Uterus (tissue), 4 donors: ENCODE data around the gene STC2. TPM values are rescaled to one million over a fixed set of nuclear protein-coding genes. Genes with fewer than 3 reads are reported as not detected.

Experiments
- DNase-seq, 2 donors: peaks; one replicate each; pipeline ENCODE4 v3.0.0-alpha.2; 2019 to 2020
- H3K27ac ChIP-seq, 2 donors: fragments of 200-600 bp; sonication (generic); 1 replicate in 1 of 2; 2 replicates in 1 of 2; pipeline ENCODE4 v1.5.1; 2016 to 2018
- H3K27me3 ChIP-seq, 2 donors: fragments of 200-600 bp; sonication (generic); one replicate each; pipeline ENCODE4 v1.5.1; 2018 to 2019; ENCODE audit warnings: control low read depth in 1 of 2
- H3K36me3 ChIP-seq, 2 donors: fragments of 200-600 bp; sonication (generic); one replicate each; pipeline ENCODE4 v1.5.1; 2019; ENCODE audit warnings: control low read depth in 1 of 2
- H3K4me1 ChIP-seq, 2 donors: fragments of 200-600 bp; sonication (generic); one replicate each; pipeline ENCODE4 v1.5.1; 2018 to 2019; ENCODE audit warnings: control low read depth in 1 of 2
- H3K4me3 ChIP-seq, 2 donors: fragments of 200-600 bp; sonication (generic); 1 replicate in 1 of 2; 2 replicates in 1 of 2; pipeline ENCODE4 v1.5.1; 2018 to 2019; ENCODE audit warnings: mild to moderate bottlenecking in 1 of 2
- H3K9me3 ChIP-seq, 2 donors: fragments of 200-600 bp; sonication (generic); one replicate each; pipeline ENCODE4 v1.5.1; 2019; ENCODE audit warnings: control low read depth in 1 of 2
- CTCF ChIP-seq, 4 experiments: fragments of 200-600 bp in 2 of 4; fragments of 450-650 bp in 2 of 4; sonication (generic) in 2 of 4; IDR thresholded peaks; one replicate each; pipeline ENCODE4 v1.5.1; 2016 to 2019; ENCODE audit warnings: antibody characterized with exemption in 4 of 4, mild to moderate bottlenecking in 2 of 4, moderate library complexity in 1 of 4
- POLR2A ChIP-seq, 2 donors: fragments of 450-650 bp; IDR thresholded peaks; one replicate each; pipeline ENCODE4 v1.6.1; 2016; ENCODE audit warnings: antibody characterized with exemption in 2 of 2, mild to moderate bottlenecking in 1 of 2, moderate library complexity in 1 of 2
- intact Hi-C: fragments of 100-400 bp; cut with DNase I; formaldehyde crosslinking; loops from one replicate; pipeline ENCODE4 v1.15.1; 2023; ENCODE audit warnings: low total_unique reads
- total RNA-seq, 4 donors: library from RNA; depleted of rRNA in 3 of 4; stranded (reverse); fragments of >200 nt in 3 of 4; gene quantifications; one replicate each; pipeline versions ENCODE4 v1.1.0 to v1.2.4, GENCODE V29; 2014 to 2023
- donor health status: DM: yes; HTN: yes; CAD: no.

STC2 gene
- total RNA-seq, 4 donors from 2014 or later = 0.26 to 3.4 (median 1.5) TPM; not detected in 1

DNA sequence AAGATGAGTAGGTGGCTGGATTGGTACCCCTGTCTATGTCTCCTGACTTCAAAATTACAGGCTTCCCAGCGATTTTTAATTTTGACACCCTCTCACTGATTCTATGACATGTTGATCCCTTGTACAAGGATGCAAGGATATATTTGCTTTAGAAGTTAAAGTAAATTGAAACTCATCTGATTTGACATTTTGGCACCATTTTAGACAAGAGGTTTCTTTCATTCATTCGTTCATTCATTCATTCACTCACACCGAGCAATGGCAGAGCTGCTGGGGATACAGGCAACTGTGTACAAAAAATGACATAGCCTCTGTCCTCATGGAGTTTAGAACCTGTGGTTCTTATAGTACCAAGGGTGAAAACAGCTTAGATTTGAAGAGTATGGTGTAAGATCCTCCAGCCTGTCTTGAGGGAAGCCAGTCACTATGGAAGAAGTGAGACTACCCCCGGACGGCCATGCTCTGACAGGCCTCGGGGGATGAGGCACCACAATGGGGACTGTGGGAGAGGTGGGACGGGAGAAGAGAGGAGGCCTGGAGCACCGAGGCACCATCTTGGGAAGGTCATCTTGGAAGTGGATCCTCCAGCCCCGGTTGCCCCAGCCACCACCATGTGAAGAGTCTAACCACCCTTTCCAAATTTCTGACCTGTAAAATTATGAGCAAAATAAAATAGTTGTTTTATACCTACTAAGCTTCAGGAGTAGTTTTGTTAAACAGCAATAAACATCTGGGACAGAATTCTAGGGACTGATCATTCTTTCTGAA is 16.2 kb downstream of the STC2 start:
- no peak overlapping the region for H3K27ac ChIP-seq

GRCh38 chr5:173310861-173311785 is 17.1 kb downstream of the STC2 start:
- DNase-seq = peak in 1 of 2 donors; percentile 79
- no peaks in the 10 kb centered on the region for H3K9me3 ChIP-seq
- intact Hi-C loops = no loop called here
- no peaks in the 10 kb centered on the region for H3K36me3 ChIP-seq
- peaks cover 0 to 13% of the 10 kb centered on the region in 2 donors for H3K4me1 ChIP-seq
- peak overlapping the region; percentile 15 to 47 for H3K27ac ChIP-seq
- H3K4me3 ChIP-seq = no peak overlapping the region
- no peak for TF ChIP-seq POLR2A (IDR thresholded peaks at IDR 0.05)
- no peak for TF ChIP-seq CTCF (IDR thresholded peaks at IDR 0.05)
- H3K27me3 ChIP-seq = no peaks in the 10 kb centered on the region

More for the DNA sequence above, 16.2 kb downstream of the STC2 start:
- H3K4me1 ChIP-seq = peaks cover 0 to 13% of the 10 kb centered on the region in 2 donors
- no peak for TF ChIP-seq POLR2A (IDR thresholded peaks at IDR 0.05)
- TF ChIP-seq CTCF (IDR thresholded peaks at IDR 0.05) = no peak
- no peak overlapping the region for H3K4me3 ChIP-seq
- intact Hi-C loops = no loop called here
- no peaks in the 10 kb centered on the region for H3K27me3 ChIP-seq
- no peaks in the 10 kb centered on the region for H3K9me3 ChIP-seq
- H3K36me3 ChIP-seq = no peaks in the 10 kb centered on the region
- no peak for DNase-seq

GRCh38 chr5:173310218-173310769 is 17.9 kb downstream of the STC2 start:
- Histone ChIP-seq H3K4me3 (no peak overlapping the region), H3K36me3 (no peaks in the 10 kb centered on the region), H3K4me1 (peaks cover 0 to 10% of the 10 kb centered on the region in 2 donors), H3K9me3 (no peaks in the 10 kb centered on the region), H3K27ac (peak overlapping the region; percentile 15 to 47), H3K27me3 (no peaks in the 10 kb centered on the region)
- TF ChIP-seq CTCF (IDR thresholded peaks at IDR 0.05) = no peak
- no peak for TF ChIP-seq POLR2A (IDR thresholded peaks at IDR 0.05)
- no peak for DNase-seq
- intact Hi-C loops = no loop called here

DNA sequence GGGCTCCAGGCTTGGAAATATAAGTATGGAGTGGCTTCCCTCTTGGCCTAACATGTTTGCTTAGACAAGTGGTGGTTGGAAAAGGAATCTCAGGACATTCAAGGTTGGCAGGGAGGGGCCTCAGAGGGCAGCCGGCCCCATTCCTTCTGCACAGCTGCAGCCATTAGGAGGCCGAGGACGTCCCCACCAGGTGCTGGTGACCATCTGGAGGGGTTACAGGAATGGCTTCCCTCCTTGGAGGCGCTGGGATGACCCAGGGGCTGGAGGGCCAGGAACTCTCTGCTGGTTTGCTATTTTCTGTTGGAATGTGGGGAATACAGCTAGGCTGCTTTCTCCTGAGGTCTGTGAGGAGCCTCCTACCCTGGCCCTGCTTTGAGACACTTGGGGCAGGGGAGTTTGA is 18.5 kb downstream of the STC2 start:
- intact Hi-C loops = no loop called here
- Histone ChIP-seq H3K9me3 (no peaks in the 10 kb centered on the region), H3K27me3 (no peaks in the 10 kb centered on the region), H3K27ac (peak overlapping the region in 1 of 2 donors; percentile 47), H3K4me3 (no peak overlapping the region), H3K36me3 (no peaks in the 10 kb centered on the region), H3K4me1 (peaks cover 0 to 10% of the 10 kb centered on the region in 2 donors)
- DNase-seq = no peak
- TF ChIP-seq POLR2A (IDR thresholded peaks at IDR 0.05) = no peak

DNA sequence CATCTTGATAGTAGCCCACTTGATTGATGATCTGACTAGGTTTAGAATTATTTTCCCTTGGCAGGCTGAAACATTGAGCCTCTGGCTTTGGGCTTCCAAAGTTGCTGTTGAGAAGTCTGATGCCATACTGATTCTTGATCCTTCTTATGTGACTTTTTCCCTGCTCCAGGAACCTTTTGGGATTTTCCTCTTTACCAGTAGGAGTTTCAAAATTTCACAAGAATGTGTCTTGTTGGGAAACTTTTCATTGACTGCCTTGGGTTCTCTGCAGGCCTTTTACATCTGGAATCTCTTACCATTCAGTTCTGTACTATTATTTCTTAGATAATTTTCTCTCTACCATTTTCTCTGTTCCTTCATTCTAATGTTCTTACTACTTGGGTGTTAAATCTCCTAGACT is 20.0 kb downstream of the STC2 start:
- Histone ChIP-seq H3K4me3 (no peak overlapping the region), H3K36me3 (no peaks in the 10 kb centered on the region), H3K9me3 (no peaks in the 10 kb centered on the region), H3K27ac (no peak overlapping the region), H3K27me3 (no peaks in the 10 kb centered on the region), H3K4me1 (peaks cover 0 to 10% of the 10 kb centered on the region in 2 donors)
- DNase-seq = no peak
- TF ChIP-seq POLR2A (IDR thresholded peaks at IDR 0.05) (no peak), CTCF (IDR thresholded peaks at IDR 0.05) (no peak)
- intact Hi-C loops = no loop called here
